Mesothelial cell of epicardium (in vitro differentiated cells): Measurements from ENCODE around the gene STAP2. TPM values are rescaled to one million over a fixed set of nuclear protein-coding genes. Genes with fewer than 3 reads are reported as not detected.
"Not testable (repeated sequence)": the region's sequence is repeated elsewhere in the genome, so short reads cannot be mapped to it uniquely, and the experiment has no call there.

Source experiments
- DNase-seq, 2 experiments: peaks; one replicate each; pipeline ENCODE4 v3.0.0; 2021; ENCODE audit warnings: low spot score in 2 of 2; ENCODE audit not compliant: unreplicated experiment in 2 of 2
- H3K27ac Mint-ChIP-seq: 2 replicates; pipeline ENCODE4 v1.8.0; 2021; ENCODE audit warnings: mixed read lengths
- H3K27me3 Mint-ChIP-seq: 2 replicates; pipeline ENCODE4 v1.8.0; 2021; ENCODE audit warnings: low read depth, mixed read lengths
- H3K36me3 Mint-ChIP-seq: 2 replicates; pipeline ENCODE4 v1.8.0; 2021; ENCODE audit warnings: mixed read lengths
- H3K4me1 Mint-ChIP-seq: 2 replicates; pipeline ENCODE4 v1.8.0; 2021; ENCODE audit warnings: mixed read lengths
- H3K4me3 Mint-ChIP-seq: 2 replicates; pipeline ENCODE4 v1.8.0; 2021; ENCODE audit warnings: mild to moderate bottlenecking, moderate library complexity, mixed read lengths
- H3K9me3 Mint-ChIP-seq: 2 replicates; pipeline ENCODE4 v1.8.0; 2021; ENCODE audit warnings: mixed read lengths
- CTCF ChIP-seq: fragments of 200-600 bp; sonication (generic); IDR thresholded peaks from one replicate; pipeline ENCODE4 v1.5.0; 2021; ENCODE audit warnings: antibody characterized with exemption; ENCODE audit not compliant: unreplicated experiment
- total RNA-seq: library from RNA; stranded (reverse); gene quantifications from 3 replicates; pipeline ENCODE4 v1.2.1, GENCODE V29; 2021

STAP2 gene
- total RNA-seq, 1 donor from 2014 or later: 74.0 TPM

- peaks cover 11% of the 10 kb centered on the region for H3K4me1 Mint-ChIP-seq
- no peaks in the 10 kb centered on the region for H3K36me3 Mint-ChIP-seq
- no peak for DNase-seq
- peaks cover 46% of the 10 kb centered on the region for H3K27me3 Mint-ChIP-seq
- H3K4me3 Mint-ChIP-seq: peak overlapping the region; percentile 73
- no peak for TF ChIP-seq CTCF
- peak overlapping the region; percentile 30 for H3K27ac Mint-ChIP-seq
- no peaks in the 10 kb centered on the region for H3K9me3 Mint-ChIP-seq
These were observed 58.9 kb downstream of the STAP2 start for GRCh38 chr19:4279530-4280422.

GRCh38 chr19:4279267-4279529, 59.4 kb downstream of the STAP2 start:
- Mint-ChIP-seq H3K27me3 (peaks cover 42% of the 10 kb centered on the region), H3K9me3 (no peaks in the 10 kb centered on the region), H3K4me3 (peak overlapping the region; percentile 51), H3K4me1 (peaks cover 11% of the 10 kb centered on the region), H3K27ac (no peak overlapping the region), H3K36me3 (no peaks in the 10 kb centered on the region)
- no peak for DNase-seq
- TF ChIP-seq CTCF: no peak

GRCh38 chr19:4278419-4279266, 60.0 kb downstream of the STAP2 start, which contains the start of gene SHD:
SHD (plus strand) TSS chr19:4279266; CDS start chr19:4280064, 798 bp downstream.
- Mint-ChIP-seq H3K27ac (peak within 1 kb of the TSS; percentile 30), H3K9me3 (no peaks in the 10 kb centered on the region), H3K36me3 (no peaks in the 10 kb centered on the region), H3K4me3 (peak within 1 kb of the TSS; percentile 73), H3K4me1 (peaks cover 11% of the 10 kb centered on the region), H3K27me3 (peaks cover 42% of the 10 kb centered on the region)
- TF ChIP-seq CTCF: no peak
- no peak for DNase-seq

- peaks cover 11% of the 10 kb centered on the region for H3K4me1 Mint-ChIP-seq
- H3K27me3 Mint-ChIP-seq: peaks cover 40% of the 10 kb centered on the region
- no peaks in the 10 kb centered on the region for H3K36me3 Mint-ChIP-seq
- no peak for DNase-seq
- no peak overlapping the region for H3K27ac Mint-ChIP-seq
- no peaks in the 10 kb centered on the region for H3K9me3 Mint-ChIP-seq
- TF ChIP-seq CTCF: no peak
- peak overlapping the region; percentile 72 for H3K4me3 Mint-ChIP-seq
These were observed 60.6 kb downstream of the STAP2 start for GRCh38 chr19:4278010-4278409.

- no peak for DNase-seq
- no peaks in the 10 kb centered on the region for H3K36me3 Mint-ChIP-seq
- no peaks in the 10 kb centered on the region for H3K9me3 Mint-ChIP-seq
- H3K27ac Mint-ChIP-seq: peak overlapping the region; percentile 59
- peaks cover 36% of the 10 kb centered on the region for H3K27me3 Mint-ChIP-seq
- peaks cover 11% of the 10 kb centered on the region for H3K4me1 Mint-ChIP-seq
- H3K4me3 Mint-ChIP-seq: peak overlapping the region; percentile 42
- TF ChIP-seq CTCF: no peak
These were observed 61.4 kb downstream of the STAP2 start for GRCh38 chr19:4277191-4277696.

GRCh38 chr19:4274321-4274686, 64.3 kb downstream of the STAP2 start:
- peaks cover 13% of the 10 kb centered on the region for H3K27me3 Mint-ChIP-seq
- H3K4me3 Mint-ChIP-seq, H3K4me1 Mint-ChIP-seq, DNase-seq, H3K36me3 Mint-ChIP-seq, H3K9me3 Mint-ChIP-seq, H3K27ac Mint-ChIP-seq: not testable (repeated sequence)
